Duodenal mucosa (tissue), 2 donors: Measurements from ENCODE around the gene WNT9A.

Experiments used
- H3K27ac ChIP-seq: one replicate; pipeline ENCODE4 v1.7.0; 2013; ENCODE audit warnings: low read depth, low read length
- H3K27me3 ChIP-seq, 2 donors: one replicate each; pipeline ENCODE4 v1.7.0; 2013; ENCODE audit warnings: low read length in 2 of 2, control low read depth in 1 of 2; ENCODE audit not compliant: insufficient read depth in 2 of 2, control insufficient read depth in 1 of 2
- H3K36me3 ChIP-seq, 2 donors: one replicate each; pipeline ENCODE4 v1.7.0; 2013; ENCODE audit warnings: low read length in 2 of 2, control low read depth in 1 of 2; ENCODE audit not compliant: insufficient read depth in 2 of 2, control insufficient read depth in 1 of 2
- H3K4me1 ChIP-seq, 2 donors: one replicate each; pipeline ENCODE4 v1.7.0; 2013; ENCODE audit warnings: low read length in 2 of 2, control low read depth in 1 of 2; ENCODE audit not compliant: insufficient read depth in 2 of 2, control insufficient read depth in 1 of 2
- H3K4me3 ChIP-seq, 2 donors: one replicate each; pipeline ENCODE4 v1.7.0; 2013; ENCODE audit warnings: low read length in 2 of 2, low read depth in 1 of 2
- H3K9ac ChIP-seq, 2 donors: one replicate each; pipeline ENCODE4 v1.7.0; 2013; ENCODE audit warnings: low read length in 2 of 2, low read depth in 1 of 2
- H3K9me3 ChIP-seq, 2 donors: one replicate each; pipeline ENCODE4 v1.7.0; 2013; ENCODE audit warnings: low read length in 2 of 2, control low read depth in 1 of 2; ENCODE audit not compliant: control insufficient read depth in 1 of 2

Gene WNT9A

DNA sequence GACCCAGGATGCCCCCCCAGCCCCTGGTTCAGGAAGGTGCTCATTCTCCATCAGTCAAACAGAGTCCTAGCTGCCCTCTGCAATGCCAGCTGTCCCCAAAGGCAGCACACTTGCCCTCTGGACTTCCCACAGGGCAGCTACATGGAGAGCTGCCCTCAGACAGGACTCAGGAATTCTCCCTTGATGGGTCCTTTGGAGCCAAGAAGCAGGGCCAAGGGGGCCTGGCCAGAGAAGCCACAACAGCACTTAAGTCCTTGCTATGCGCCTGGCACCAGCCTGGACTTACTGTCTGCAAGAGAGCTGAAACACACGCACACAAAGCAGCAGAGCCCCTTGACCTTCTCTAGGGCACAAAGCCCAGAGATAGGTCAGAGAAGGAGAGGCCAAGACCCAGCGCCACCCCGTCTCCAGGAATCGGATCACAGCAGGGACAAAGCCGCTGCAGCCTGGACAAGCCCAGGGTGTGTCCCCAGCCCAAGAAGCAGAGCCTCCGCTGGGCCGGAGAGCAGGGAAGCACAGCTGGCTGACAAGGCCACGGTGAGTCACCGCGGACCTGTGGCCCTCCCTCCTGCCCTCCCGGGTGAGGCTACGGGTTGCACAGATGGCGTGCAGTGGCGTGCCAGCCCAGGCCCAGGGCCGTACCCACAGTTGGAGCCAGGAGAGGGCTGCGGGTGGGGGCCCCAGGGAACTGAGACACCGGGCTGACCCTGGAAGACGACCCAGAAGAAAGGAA, 1.7 kb downstream of the WNT9A start:
- H3K27me3 ChIP-seq = peaks cover 12 to 17% of the 10 kb centered on the region in 2 donors
- peak overlapping the region; percentile 17 for H3K27ac ChIP-seq
- H3K9me3 ChIP-seq = no peaks in the 10 kb centered on the region
- H3K9ac ChIP-seq = peak overlapping the region in 1 of 2 donors; percentile 51
- peaks cover 8 to 19% of the 10 kb centered on the region in 2 donors for H3K4me1 ChIP-seq
- H3K4me3 ChIP-seq = peak overlapping the region; percentile 17 to 45
- no peaks in the 10 kb centered on the region for H3K36me3 ChIP-seq

DNA sequence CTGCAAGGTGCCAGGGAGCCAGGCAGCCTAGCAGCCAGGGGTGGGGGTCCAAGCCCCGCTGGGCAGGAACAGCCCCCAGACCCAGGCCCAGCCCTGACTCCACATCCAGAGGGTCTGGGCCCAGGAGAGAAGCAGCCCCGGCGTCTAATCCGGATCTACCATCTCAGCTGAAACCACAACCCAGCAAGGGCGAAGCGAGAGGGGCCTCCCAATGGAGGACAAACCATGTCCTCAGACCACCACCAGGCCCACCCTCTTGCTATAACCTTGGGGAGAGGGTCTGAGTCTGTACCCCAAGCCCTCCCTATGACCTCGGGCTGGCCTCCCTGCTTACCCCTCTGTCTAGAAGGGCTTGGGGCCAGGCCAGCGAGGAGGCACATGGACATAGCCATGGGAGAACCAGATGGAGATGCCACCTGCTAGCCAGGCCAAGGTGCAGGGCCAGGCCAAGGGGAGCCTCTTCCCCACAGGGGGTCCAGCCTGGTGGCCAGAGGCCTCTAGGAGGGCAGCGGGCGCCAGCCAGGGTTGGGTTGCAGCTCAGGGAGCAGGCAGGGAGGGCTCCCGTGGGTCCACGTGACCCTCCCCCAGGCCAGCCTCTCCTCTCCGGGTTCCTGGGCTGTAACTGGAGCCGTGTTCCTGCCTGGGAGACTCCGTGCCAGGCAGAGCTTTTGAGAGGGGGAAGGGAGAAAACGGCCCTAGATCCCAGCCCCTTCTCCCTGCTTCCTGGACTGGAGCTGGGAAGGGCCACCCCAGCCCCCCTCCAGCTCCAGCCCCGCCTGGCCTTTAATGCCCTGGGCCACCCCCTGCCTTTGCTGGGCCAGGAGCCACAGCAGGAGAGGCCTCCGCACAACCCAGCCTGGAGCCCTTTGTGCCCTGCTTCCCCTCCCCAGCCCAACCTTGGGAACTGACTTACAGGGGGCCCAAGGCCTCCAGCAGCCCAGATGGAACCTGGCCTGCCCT, 2.5 kb downstream of the WNT9A start:
- H3K27ac ChIP-seq = no peak overlapping the region
- H3K27me3 ChIP-seq = peaks cover 12 to 16% of the 10 kb centered on the region in 2 donors
- H3K4me1 ChIP-seq = peaks cover 8 to 19% of the 10 kb centered on the region in 2 donors
- peak overlapping the region in 1 of 2 donors; percentile 17 for H3K4me3 ChIP-seq
- H3K9me3 ChIP-seq = no peaks in the 10 kb centered on the region
- H3K36me3 ChIP-seq = no peaks in the 10 kb centered on the region
- no peak overlapping the region for H3K9ac ChIP-seq

GRCh38 chr1:227944090-227944930, 3.4 kb downstream of the WNT9A start:
- peaks cover 11% of the 10 kb centered on the region in 2 donors for H3K27me3 ChIP-seq
- H3K4me1 ChIP-seq = peaks cover 8 to 19% of the 10 kb centered on the region in 2 donors
- H3K9ac ChIP-seq = no peak overlapping the region
- no peaks in the 10 kb centered on the region for H3K9me3 ChIP-seq
- H3K27ac ChIP-seq = no peak overlapping the region
- no peaks in the 10 kb centered on the region for H3K36me3 ChIP-seq
- H3K4me3 ChIP-seq = no peak overlapping the region

DNA sequence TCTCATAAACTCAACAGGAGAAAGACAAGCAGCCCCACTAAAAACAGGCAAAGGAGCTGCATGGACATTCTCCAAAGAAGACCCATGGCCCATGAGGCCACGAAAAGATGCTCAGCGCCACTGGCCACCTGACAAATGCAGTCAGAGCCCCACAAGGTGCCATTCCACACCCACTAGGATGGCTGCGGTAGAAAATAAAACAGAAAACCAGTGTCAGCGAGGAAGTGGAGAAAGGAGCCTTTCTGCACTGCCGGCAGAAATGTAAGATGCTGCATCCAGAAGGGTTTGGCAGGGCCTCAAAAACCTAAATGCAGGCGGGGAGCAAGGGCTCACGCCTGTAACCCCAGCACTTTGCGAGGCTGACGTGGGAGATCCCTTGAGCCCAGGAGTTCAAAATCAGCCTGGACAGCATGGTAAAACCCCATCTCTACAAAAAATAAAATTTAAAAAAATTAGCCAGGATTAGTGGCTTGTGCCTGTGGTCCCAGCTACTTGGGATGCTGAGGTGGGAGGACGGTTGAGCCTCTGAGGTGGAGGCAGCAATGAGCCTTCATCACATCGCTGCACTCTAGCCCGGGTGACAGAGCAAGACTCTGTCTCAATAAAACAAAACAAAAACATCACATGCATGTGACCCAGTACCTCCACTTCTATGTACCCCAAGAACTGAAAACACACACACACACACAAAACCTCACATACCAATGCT, 4.2 kb downstream of the WNT9A start:
- no peak overlapping the region for H3K9ac ChIP-seq
- H3K4me1 ChIP-seq = peaks cover 8 to 19% of the 10 kb centered on the region in 2 donors
- H3K36me3 ChIP-seq = no peaks in the 10 kb centered on the region

DNA sequence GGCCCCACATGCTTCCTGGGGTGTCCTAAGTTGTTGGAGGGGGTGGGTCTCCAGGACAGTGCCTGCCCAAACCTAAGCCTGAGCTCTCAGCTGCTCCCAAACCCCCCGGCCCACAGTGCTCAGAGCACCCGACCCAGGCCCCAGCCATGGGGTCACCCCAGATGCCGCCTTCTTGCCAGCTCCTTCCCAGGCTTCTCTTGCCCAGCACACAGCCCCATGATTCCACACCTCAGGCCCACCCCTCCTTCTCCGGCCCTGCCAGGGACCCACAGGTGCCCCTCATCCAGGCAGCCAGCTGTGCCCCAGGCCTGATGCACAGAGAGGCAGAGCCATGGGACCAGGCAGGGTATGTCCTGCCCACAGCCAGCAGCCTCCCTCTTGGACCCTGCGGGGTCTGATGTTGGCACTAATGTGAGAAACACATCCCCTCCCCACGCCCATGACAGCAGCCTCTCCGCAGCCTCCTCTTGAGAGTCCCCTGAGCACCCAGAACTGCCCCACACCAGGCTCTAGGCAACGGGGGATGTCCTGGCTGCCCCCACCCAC, 4.9 kb downstream of the WNT9A start:
- no peak overlapping the region for H3K27ac ChIP-seq
- H3K9ac ChIP-seq = no peak overlapping the region
- no peaks in the 10 kb centered on the region for H3K9me3 ChIP-seq
- H3K4me3 ChIP-seq = no peak overlapping the region
- H3K27me3 ChIP-seq = no peaks in the 10 kb centered on the region
- H3K36me3 ChIP-seq = no peaks in the 10 kb centered on the region
- peaks cover 8 to 19% of the 10 kb centered on the region in 2 donors for H3K4me1 ChIP-seq

More for the DNA sequence above, 4.2 kb downstream of the WNT9A start:
- Histone ChIP-seq H3K27ac (no peak overlapping the region), H3K4me3 (no peak overlapping the region), H3K9me3 (no peaks in the 10 kb centered on the region), H3K27me3 (peaks cover 3 to 4% of the 10 kb centered on the region in 2 donors)

DNA sequence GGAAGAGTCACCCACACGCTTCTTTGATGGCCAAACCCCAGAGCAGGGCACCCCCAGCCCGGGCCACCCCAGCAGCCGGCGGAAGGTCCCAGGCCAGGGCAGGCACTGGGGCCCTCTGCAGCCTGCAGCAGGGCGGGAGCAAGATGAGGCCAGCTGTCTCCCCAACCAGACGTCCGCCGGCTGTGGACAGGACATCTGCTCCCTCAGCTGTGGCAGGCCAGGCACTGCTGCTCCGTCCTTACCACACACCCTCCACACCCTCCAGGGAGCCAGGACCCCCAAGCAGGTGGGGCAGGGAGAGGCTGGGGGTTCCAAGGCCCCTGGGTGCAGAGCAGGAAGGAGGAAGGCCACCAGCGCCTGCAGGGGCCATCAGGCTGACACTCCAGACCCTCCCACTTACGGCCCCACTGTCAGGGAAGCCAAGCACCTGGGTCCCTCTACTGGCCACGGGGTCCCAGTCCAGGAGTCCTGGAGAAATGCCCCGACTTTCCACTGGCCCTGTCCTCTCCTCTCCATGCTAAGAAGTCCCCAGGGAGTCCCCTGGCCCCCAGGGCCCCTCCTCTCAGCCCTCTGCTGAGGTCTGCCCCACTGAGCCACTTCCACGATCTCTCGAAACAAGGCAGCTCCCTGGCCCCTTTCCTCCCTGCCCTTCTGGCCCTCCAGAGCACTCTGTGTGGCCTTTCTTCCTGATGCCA, 5.6 kb downstream of the WNT9A start:
- Histone ChIP-seq H3K27ac (no peak overlapping the region), H3K27me3 (no peaks in the 10 kb centered on the region), H3K4me1 (peaks cover 8 to 19% of the 10 kb centered on the region in 2 donors), H3K9me3 (no peaks in the 10 kb centered on the region), H3K4me3 (no peak overlapping the region), H3K9ac (no peak overlapping the region), H3K36me3 (no peaks in the 10 kb centered on the region)

GRCh38 chr1:227941509-227942020, 6.2 kb downstream of the WNT9A start:
- Histone ChIP-seq H3K27me3 (no peaks in the 10 kb centered on the region), H3K9me3 (no peaks in the 10 kb centered on the region), H3K9ac (no peak overlapping the region), H3K4me3 (no peak overlapping the region), H3K27ac (no peak overlapping the region), H3K36me3 (no peaks in the 10 kb centered on the region), H3K4me1 (peaks cover 8 to 15% of the 10 kb centered on the region in 2 donors)

DNA sequence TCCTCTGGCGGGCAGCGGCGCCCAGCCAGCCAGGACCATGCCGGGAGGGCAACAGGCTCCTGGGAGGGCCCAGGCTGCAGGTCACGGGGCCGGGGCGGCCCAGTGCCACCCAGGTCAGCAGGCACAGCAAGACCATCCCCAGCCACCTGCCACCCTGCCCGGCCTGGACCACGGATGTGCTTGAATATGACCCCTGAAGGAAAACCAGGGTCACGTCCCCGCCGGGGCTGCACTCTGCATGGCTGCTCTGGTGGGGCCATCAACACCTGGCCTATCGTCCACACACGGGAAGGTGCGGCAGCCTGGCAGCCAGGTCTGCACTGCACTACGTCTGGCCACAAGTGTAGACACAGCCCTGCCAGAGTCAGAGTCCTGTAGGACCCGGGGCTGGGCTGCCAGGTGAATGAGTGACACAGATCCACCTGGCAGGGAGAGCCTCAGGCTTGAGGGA, 6.9 kb downstream of the WNT9A start:
- Histone ChIP-seq H3K36me3 (no peaks in the 10 kb centered on the region), H3K4me1 (peaks cover 2 to 8% of the 10 kb centered on the region in 2 donors), H3K9ac (no peak overlapping the region), H3K27me3 (no peaks in the 10 kb centered on the region), H3K9me3 (no peaks in the 10 kb centered on the region), H3K27ac (no peak overlapping the region), H3K4me3 (no peak overlapping the region)
